Calu3 (cell line): ENCODE measurements around the gene WWOX. TPM values are rescaled to one million over a fixed set of nuclear protein-coding genes. Genes with fewer than 3 reads are reported as not detected.

Experiments used
- BruUV-seq: library from RNA; stranded (reverse); fragments of 400-500 nt; replicated peaks from 2 replicates; lab custom pipeline; 2021; lab: Mats Ljungman, UMichigan
- CTCF ChIA-PET: fragments of 300-600 bp; sonication (Branson Sonifier 250); formaldehyde crosslinking; loops from one replicate; lab custom pipeline; 2022; ENCODE audit warnings: antibody characterized with exemption; lab: Charles Lee
- DNase-seq: peaks from one replicate; pipeline ENCODE4 v3.0.0; 2022
- H3K27ac Mint-ChIP-seq: one replicate; pipeline ENCODE4 v1.8.0; 2022; ENCODE audit warnings: mixed read lengths; ENCODE audit not compliant: unreplicated experiment
- H3K27me3 Mint-ChIP-seq: one replicate; pipeline ENCODE4 v1.8.0; 2022; ENCODE audit warnings: mixed read lengths; ENCODE audit not compliant: unreplicated experiment
- H3K36me3 Mint-ChIP-seq: one replicate; pipeline ENCODE4 v1.8.0; 2022; ENCODE audit warnings: mild to moderate bottlenecking, moderate library complexity, mixed read lengths; ENCODE audit not compliant: insufficient read depth, unreplicated experiment
- H3K4me1 Mint-ChIP-seq: one replicate; pipeline ENCODE4 v1.8.0; 2022; ENCODE audit warnings: mild to moderate bottlenecking, low read depth, mixed read lengths; ENCODE audit not compliant: unreplicated experiment
- H3K4me3 Mint-ChIP-seq: one replicate; pipeline ENCODE4 v1.8.0; 2022; ENCODE audit warnings: mild to moderate bottlenecking, low read depth, moderate library complexity, mixed read lengths; ENCODE audit not compliant: unreplicated experiment
- H3K9me3 Mint-ChIP-seq: one replicate; pipeline ENCODE4 v1.8.0; 2022; ENCODE audit warnings: low read depth, mixed read lengths; ENCODE audit not compliant: unreplicated experiment
- intact Hi-C: fragments of 100-400 bp; cut with micrococcal nuclease; formaldehyde crosslinking; loops from one replicate; pipeline ENCODE4 v1.10.0; 2022; ENCODE audit not compliant: unreplicated experiment
- total RNA-seq: library from RNA; stranded (reverse); gene quantifications from 2 replicates; pipeline ENCODE4 v1.2.3, GENCODE V29; 2022
- TF ChIP-seq, protein P1 (sequence below): fragments of 200-600 bp; IDR thresholded peaks from one replicate; pipeline ENCODE4 v1.8.0; 2022; ENCODE audit warnings: antibody characterized with exemption; ENCODE audit not compliant: unreplicated experiment

The WWOX gene
- total RNA-seq, 1 experiment from 2014 or later, result 33.5 TPM

DNA sequence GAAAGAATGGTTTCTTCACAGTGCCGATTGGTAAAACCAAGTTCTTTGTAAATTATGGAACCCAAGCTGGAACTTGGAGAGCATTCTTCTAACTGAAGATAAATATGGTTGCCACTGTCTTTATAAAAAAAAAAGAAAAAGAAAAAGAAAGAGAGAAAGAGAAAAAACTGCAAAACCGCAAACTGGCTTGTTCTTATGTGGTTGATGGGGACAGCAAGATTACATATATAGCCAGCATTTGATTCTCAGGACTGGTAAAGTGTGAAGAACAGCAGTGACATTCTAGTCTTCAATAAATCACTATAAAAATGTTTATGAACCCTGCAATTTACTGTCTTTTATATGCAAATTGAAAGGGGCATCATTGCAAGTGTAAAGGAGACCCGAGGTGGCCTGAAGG is 896.0 kb downstream of the WWOX start:
- H3K4me3 Mint-ChIP-seq, result no peak overlapping the region
- DNase-seq, result no peak
- H3K36me3 Mint-ChIP-seq, result no peaks in the 10 kb centered on the region
- no peaks in the 10 kb centered on the region for H3K9me3 Mint-ChIP-seq
- intact Hi-C loops, result no loop called here
- H3K4me1 Mint-ChIP-seq, result no peaks in the 10 kb centered on the region
- no TSS peak for BruUV-seq
- TF ChIP-seq, protein P1, sequence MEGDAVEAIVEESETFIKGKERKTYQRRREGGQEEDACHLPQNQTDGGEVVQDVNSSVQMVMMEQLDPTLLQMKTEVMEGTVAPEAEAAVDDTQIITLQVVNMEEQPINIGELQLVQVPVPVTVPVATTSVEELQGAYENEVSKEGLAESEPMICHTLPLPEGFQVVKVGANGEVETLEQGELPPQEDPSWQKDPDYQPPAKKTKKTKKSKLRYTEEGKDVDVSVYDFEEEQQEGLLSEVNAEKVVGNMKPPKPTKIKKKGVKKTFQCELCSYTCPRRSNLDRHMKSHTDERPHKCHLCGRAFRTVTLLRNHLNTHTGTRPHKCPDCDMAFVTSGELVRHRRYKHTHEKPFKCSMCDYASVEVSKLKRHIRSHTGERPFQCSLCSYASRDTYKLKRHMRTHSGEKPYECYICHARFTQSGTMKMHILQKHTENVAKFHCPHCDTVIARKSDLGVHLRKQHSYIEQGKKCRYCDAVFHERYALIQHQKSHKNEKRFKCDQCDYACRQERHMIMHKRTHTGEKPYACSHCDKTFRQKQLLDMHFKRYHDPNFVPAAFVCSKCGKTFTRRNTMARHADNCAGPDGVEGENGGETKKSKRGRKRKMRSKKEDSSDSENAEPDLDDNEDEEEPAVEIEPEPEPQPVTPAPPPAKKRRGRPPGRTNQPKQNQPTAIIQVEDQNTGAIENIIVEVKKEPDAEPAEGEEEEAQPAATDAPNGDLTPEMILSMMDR, result no peak
- no peak overlapping the region for H3K27ac Mint-ChIP-seq
- CTCF ChIA-PET, result no interaction called here
- no peaks in the 10 kb centered on the region for H3K27me3 Mint-ChIP-seq

DNA sequence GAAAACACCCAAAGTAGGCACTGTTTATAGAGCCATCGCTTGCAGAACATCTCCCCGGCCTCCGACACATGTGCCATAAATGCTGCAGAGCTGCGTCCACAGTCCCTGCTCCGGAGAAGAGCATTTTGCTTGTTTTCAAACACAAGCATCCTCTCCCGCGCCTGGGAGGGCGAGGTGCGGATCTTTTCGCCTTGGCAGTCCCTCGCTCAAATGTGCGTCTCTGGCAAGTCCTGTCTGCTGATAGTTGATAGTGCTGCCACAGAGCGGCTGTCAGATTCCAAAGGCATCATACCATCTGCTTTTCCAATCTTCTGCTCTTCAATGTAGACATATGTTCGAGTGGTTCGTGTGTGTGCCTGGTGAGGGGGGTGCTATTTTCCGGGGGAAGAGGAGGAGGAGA is 897.3 kb downstream of the WWOX start:
- TF ChIP-seq, protein P1, result no peak
- no peak overlapping the region for H3K4me3 Mint-ChIP-seq
- intact Hi-C loops, result no loop called here
- no peak overlapping the region for H3K27ac Mint-ChIP-seq
- H3K4me1 Mint-ChIP-seq, result no peaks in the 10 kb centered on the region
- CTCF ChIA-PET, result no interaction called here
- no peaks in the 10 kb centered on the region for H3K36me3 Mint-ChIP-seq
- H3K9me3 Mint-ChIP-seq, result no peaks in the 10 kb centered on the region
- DNase-seq, result no peak
- H3K27me3 Mint-ChIP-seq, result no peaks in the 10 kb centered on the region
- no TSS peak for BruUV-seq

DNA sequence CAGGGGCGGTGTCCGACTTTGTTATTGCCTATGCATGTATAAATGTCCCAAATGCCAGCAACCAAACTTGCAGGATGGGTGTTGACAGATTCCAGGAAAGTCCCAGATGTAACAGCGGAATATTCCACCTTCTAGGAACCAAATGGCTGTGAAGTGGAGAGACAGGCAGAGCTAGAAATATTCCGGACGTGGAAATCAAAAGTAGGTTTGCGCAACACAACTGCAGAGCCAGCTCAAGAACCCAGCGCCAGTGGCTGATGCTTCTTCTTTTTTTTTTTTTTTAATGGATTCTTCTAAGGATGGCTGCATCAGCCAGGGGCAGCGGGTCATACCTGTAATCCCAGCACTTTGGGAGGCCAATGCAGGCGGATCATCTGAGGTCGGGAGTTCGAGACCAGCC is 899.4 kb downstream of the WWOX start:
- CTCF ChIA-PET, result interaction anchor here (1.0 kb wide), 1 partner anchor 9 kb away, joined by 3 read pairs; no protein-coding TSS in a partner anchor
- Mint-ChIP-seq H3K27me3 (no peaks in the 10 kb centered on the region), H3K27ac (no peak overlapping the region), H3K4me1 (no peaks in the 10 kb centered on the region), H3K9me3 (no peaks in the 10 kb centered on the region), H3K4me3 (no peak overlapping the region), H3K36me3 (no peaks in the 10 kb centered on the region)
- BruUV-seq, result no TSS peak
- TF ChIP-seq, protein P1, result no peak
- intact Hi-C loops, result no loop called here
- no peak for DNase-seq

DNA sequence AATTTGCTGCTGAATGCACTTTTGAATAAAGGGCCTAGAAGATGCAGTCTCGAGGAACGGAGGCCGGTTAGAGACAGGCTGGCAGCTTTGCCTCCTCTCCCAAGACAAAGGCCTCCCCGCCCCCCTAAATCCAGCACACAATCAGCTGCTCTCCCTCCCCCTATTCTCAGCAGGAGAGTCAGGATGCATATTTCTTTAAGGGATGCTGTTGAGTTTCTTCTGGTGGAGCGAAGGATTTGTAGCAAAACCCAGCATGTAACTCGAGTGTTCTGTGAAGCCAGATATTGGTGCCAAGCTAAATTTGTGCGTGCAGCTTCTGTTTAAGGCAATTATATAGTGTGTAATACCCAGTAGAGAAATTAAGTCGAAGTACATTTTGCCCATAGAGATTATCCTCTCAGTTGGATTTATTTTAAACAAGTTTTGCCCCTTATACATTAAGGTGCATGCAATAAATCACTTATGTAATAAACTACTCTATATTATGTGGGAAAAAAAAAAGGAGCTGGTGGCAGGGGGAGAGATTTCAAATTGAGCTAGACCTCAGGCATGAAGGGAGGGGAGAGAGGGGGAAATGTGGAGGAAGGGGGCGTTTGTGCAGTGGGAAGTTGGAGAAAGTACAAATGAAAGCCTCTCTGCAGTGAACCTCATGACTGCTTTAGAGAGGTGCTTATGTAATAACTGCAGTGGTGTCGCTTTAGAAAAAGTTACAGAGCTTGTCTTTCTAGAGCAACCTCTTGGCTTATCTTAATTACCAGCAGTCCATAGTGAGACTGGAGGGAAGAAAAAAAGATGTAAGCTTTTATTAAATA is 901.9 kb downstream of the WWOX start:
- CTCF ChIA-PET, result interaction anchor here (0.7 kb wide), 1 partner anchor 1834 kb away, joined by 6 read pairs; no protein-coding TSS in a partner anchor
- no peak overlapping the region for H3K4me3 Mint-ChIP-seq
- TF ChIP-seq, protein P1, result no peak
- H3K27ac Mint-ChIP-seq, result no peak overlapping the region
- BruUV-seq, result no TSS peak
- no peaks in the 10 kb centered on the region for H3K36me3 Mint-ChIP-seq
- H3K9me3 Mint-ChIP-seq, result peaks cover 4% of the 10 kb centered on the region
- peaks cover 1% of the 10 kb centered on the region for H3K4me1 Mint-ChIP-seq
- intact Hi-C loops, result no loop called here
- no peak for DNase-seq
- no peaks in the 10 kb centered on the region for H3K27me3 Mint-ChIP-seq
